Trophoblast cell (in vitro differentiated cells and primary cell): ENCODE results near the gene GATA5.

Experiments used
- DNase-seq, 2 donors: peaks; one replicate each; pipeline ENCODE4 v3.0.0-alpha.2; 2016
- H2AFZ ChIP-seq: 2 replicates; pipeline ENCODE4 v1.6.1; 2013; ENCODE audit warnings: low read length, moderate library complexity, mild to moderate bottlenecking; ENCODE audit not compliant: insufficient read depth, poor library complexity
- H2AK5ac ChIP-seq: 2 replicates; pipeline ENCODE4 v1.6.1; 2013; ENCODE audit warnings: mild to moderate bottlenecking, low read length
- H2BK120ac ChIP-seq: 2 replicates; pipeline ENCODE4 v1.6.1; 2013; ENCODE audit warnings: low read length, mild to moderate bottlenecking, moderate library complexity; ENCODE audit not compliant: insufficient read depth, poor library complexity
- H2BK12ac ChIP-seq: 2 replicates; pipeline ENCODE4 v1.6.1; 2013; ENCODE audit warnings: mild to moderate bottlenecking, low read length, moderate library complexity
- H2BK5ac ChIP-seq: 2 replicates; pipeline ENCODE4 v1.6.1; 2013; ENCODE audit warnings: low read length, low read depth, moderate library complexity, mild to moderate bottlenecking; ENCODE audit not compliant: poor library complexity
- H3K14ac ChIP-seq: 2 replicates; pipeline ENCODE4 v1.6.1; 2013; ENCODE audit warnings: mild to moderate bottlenecking, low read length
- H3K18ac ChIP-seq: 2 replicates; pipeline ENCODE4 v1.6.1; 2013; ENCODE audit warnings: mild to moderate bottlenecking, low read length
- H3K23ac ChIP-seq: 2 replicates; pipeline ENCODE4 v1.6.1; 2013; ENCODE audit warnings: low read length
- H3K27ac ChIP-seq: 2 replicates; pipeline ENCODE4 v1.5.1; 2013; ENCODE audit warnings: low read depth, mild to moderate bottlenecking, inconsistent platforms, low read length, moderate library complexity
- H3K27me3 ChIP-seq: 2 replicates; pipeline ENCODE4 v1.6.1; 2013; ENCODE audit warnings: inconsistent platforms, mild to moderate bottlenecking, low read length, moderate library complexity; ENCODE audit not compliant: insufficient read depth
- H3K36me3 ChIP-seq, 2 experiments: 1 replicate in 1 of 2; 2 replicates in 1 of 2; pipeline ENCODE4 v1.6.1; 2013; ENCODE audit warnings: low read length in 2 of 2, mild to moderate bottlenecking in 2 of 2, moderate library complexity in 1 of 2; ENCODE audit not compliant: insufficient read depth in 2 of 2, control insufficient read depth in 1 of 2
- H3K4ac ChIP-seq: 2 replicates; pipeline ENCODE4 v1.6.1; 2013; ENCODE audit warnings: low read depth, mild to moderate bottlenecking, low read length, moderate library complexity
- H3K4me1 ChIP-seq, 2 experiments: 1 replicate in 1 of 2; 2 replicates in 1 of 2; pipeline ENCODE4 v1.6.1; 2013; ENCODE audit warnings: low read length in 2 of 2, mild to moderate bottlenecking in 2 of 2, moderate library complexity in 1 of 2; ENCODE audit not compliant: insufficient read depth in 2 of 2, control insufficient read depth in 1 of 2
- H3K4me2 ChIP-seq: 2 replicates; pipeline ENCODE4 v1.6.1; 2013; ENCODE audit warnings: inconsistent platforms, mild to moderate bottlenecking, low read length, moderate library complexity
- H3K4me3 ChIP-seq: 2 replicates; pipeline ENCODE4 v1.5.1; 2013; ENCODE audit warnings: mild to moderate bottlenecking, low read depth, low read length, inconsistent platforms
- H3K79me1 ChIP-seq: one replicate; pipeline ENCODE4 v1.6.1; 2013; ENCODE audit warnings: low read length
- H3K79me2 ChIP-seq: 2 replicates; pipeline ENCODE4 v1.6.1; 2013; ENCODE audit warnings: low read length, mild to moderate bottlenecking; ENCODE audit not compliant: control insufficient read depth, insufficient read depth, poor library complexity
- H3K9ac ChIP-seq: 2 replicates; pipeline ENCODE4 v1.6.1; 2013; ENCODE audit warnings: mild to moderate bottlenecking, low read length
- H3K9me3 ChIP-seq: 2 replicates; pipeline ENCODE4 v1.6.1; 2013; ENCODE audit warnings: low read depth, mild to moderate bottlenecking, control low read depth, inconsistent platforms, low read length; ENCODE audit not compliant: insufficient read depth
- H4K12ac ChIP-seq: 2 replicates; pipeline ENCODE4 v1.6.1; 2013; ENCODE audit warnings: low read depth, mild to moderate bottlenecking, low read length, moderate library complexity
- H4K8ac ChIP-seq: 2 replicates; pipeline ENCODE4 v1.6.1; 2013; ENCODE audit warnings: low read depth, mild to moderate bottlenecking, low read length, moderate library complexity
- H4K91ac ChIP-seq: one replicate; pipeline ENCODE4 v1.6.1; 2013; ENCODE audit warnings: low read depth, mild to moderate bottlenecking, low read length, moderate library complexity
- WGBS: extraction: QIAGEN DNeasy Blood & Tissue Kit; methylation state at CpG from one replicate; pipeline ENCODE4 v1.1.7; 2013; ENCODE audit warnings: missing lambda C conversion rate; ENCODE audit not compliant: insufficient read length, insufficient coverage; ENCODE audit errors: extremely low coverage; 5-methylcytosine and 5-hydroxymethylcytosine counted together

Gene GATA5

GRCh38 chr20:62484478-62484877 lies 8.7 kb upstream of the GATA5 start:
- no peak overlapping the region for H4K12ac ChIP-seq
- H3K4me3 ChIP-seq = no peak overlapping the region
- no peaks in the 10 kb centered on the region for H3K79me2 ChIP-seq
- no peak overlapping the region for H3K9ac ChIP-seq
- peaks cover 8% of the 10 kb centered on the region for H3K9me3 ChIP-seq
- no peak overlapping the region for H2BK120ac ChIP-seq
- no peak overlapping the region for H2BK5ac ChIP-seq
- no peak overlapping the region for H3K18ac ChIP-seq
- H3K27me3 ChIP-seq = peaks cover 6% of the 10 kb centered on the region
- no peak overlapping the region for H3K4me2 ChIP-seq
- no peak overlapping the region for H3K27ac ChIP-seq
- no peak overlapping the region for H3K23ac ChIP-seq
- no peak overlapping the region for H4K91ac ChIP-seq
- no peak for DNase-seq
- no peak overlapping the region for H3K4ac ChIP-seq
- no CpG with 5 or more reads among the region's 9 CpGs for WGBS
- H2AK5ac ChIP-seq = no peak overlapping the region
- H3K79me1 ChIP-seq = peaks cover 3% of the 10 kb centered on the region
- H2AFZ ChIP-seq = no peak overlapping the region
- H3K36me3 ChIP-seq = no peaks in the 10 kb centered on the region
- H2BK12ac ChIP-seq = no peak overlapping the region
- H3K4me1 ChIP-seq = peaks cover 12 to 21% of the 10 kb centered on the region in 2 experiments
- no peak overlapping the region for H3K14ac ChIP-seq
- H4K8ac ChIP-seq = no peak overlapping the region

GRCh38 chr20:62483613-62484458 lies 8.0 kb upstream of the GATA5 start:
- no peak overlapping the region for H4K8ac ChIP-seq
- WGBS = no CpG with 5 or more reads among the region's 25 CpGs
- no peak overlapping the region for H3K4me2 ChIP-seq
- H3K4ac ChIP-seq = no peak overlapping the region
- no peak overlapping the region for H4K91ac ChIP-seq
- no peak overlapping the region for H4K12ac ChIP-seq
- no peak overlapping the region for H3K18ac ChIP-seq
- no peak overlapping the region for H3K4me3 ChIP-seq
- H3K4me1 ChIP-seq = peaks cover 12 to 21% of the 10 kb centered on the region in 2 experiments
- peak overlapping the region; percentile 44 for H3K9ac ChIP-seq
- no peak for DNase-seq
- no peak overlapping the region for H2AFZ ChIP-seq
- H2BK12ac ChIP-seq = no peak overlapping the region
- H3K79me1 ChIP-seq = peaks cover 3% of the 10 kb centered on the region
- no peak overlapping the region for H3K27ac ChIP-seq
- no peaks in the 10 kb centered on the region for H3K36me3 ChIP-seq
- no peak overlapping the region for H2BK5ac ChIP-seq
- no peak overlapping the region for H2BK120ac ChIP-seq
- no peaks in the 10 kb centered on the region for H3K79me2 ChIP-seq
- no peak overlapping the region for H3K14ac ChIP-seq
- H3K27me3 ChIP-seq = peaks cover 11% of the 10 kb centered on the region
- peaks cover 8% of the 10 kb centered on the region for H3K9me3 ChIP-seq
- peak overlapping the region; percentile 49 for H3K23ac ChIP-seq
- H2AK5ac ChIP-seq = no peak overlapping the region

DNA sequence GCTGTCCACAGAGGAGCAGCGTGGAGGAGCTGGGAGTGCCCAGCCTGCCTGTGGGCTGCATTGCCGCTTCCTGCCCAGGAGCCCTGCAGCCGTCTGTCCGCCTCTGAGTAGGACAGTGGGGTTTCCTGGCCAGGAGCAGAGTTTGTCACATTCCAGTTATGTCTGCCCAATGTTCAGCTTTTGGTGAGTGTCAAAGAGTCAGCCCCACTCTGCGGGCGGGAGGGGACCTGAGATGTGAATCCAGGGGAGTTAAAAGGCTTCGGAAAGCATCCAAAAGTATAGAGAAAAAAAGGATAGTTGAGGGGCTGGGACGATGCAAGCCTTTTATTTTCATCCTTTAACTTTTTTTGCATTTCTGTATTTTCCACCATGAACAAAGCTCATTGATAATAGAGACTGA lies 7.2 kb upstream of the GATA5 start:
- peaks cover 20% of the 10 kb centered on the region for H3K27me3 ChIP-seq
- H3K4me1 ChIP-seq = peaks cover 12 to 21% of the 10 kb centered on the region in 2 experiments
- H3K14ac ChIP-seq = no peak overlapping the region
- H3K4me3 ChIP-seq = no peak overlapping the region
- no peak overlapping the region for H2BK120ac ChIP-seq
- H2BK12ac ChIP-seq = no peak overlapping the region
- no peak overlapping the region for H3K18ac ChIP-seq
- no peak overlapping the region for H4K91ac ChIP-seq
- H2AFZ ChIP-seq = no peak overlapping the region
- H3K4me2 ChIP-seq = peak overlapping the region; percentile 0
- no peaks in the 10 kb centered on the region for H3K79me2 ChIP-seq
- DNase-seq = no peak
- H4K12ac ChIP-seq = no peak overlapping the region
- WGBS = no CpG with 5 or more reads among the region's 8 CpGs
- H3K4ac ChIP-seq = no peak overlapping the region
- H3K9ac ChIP-seq = no peak overlapping the region
- H4K8ac ChIP-seq = no peak overlapping the region
- no peak overlapping the region for H2AK5ac ChIP-seq
- H3K79me1 ChIP-seq = peaks cover 3% of the 10 kb centered on the region
- H2BK5ac ChIP-seq = no peak overlapping the region
- no peak overlapping the region for H3K23ac ChIP-seq
- H3K9me3 ChIP-seq = peaks cover 8% of the 10 kb centered on the region
- no peak overlapping the region for H3K27ac ChIP-seq
- H3K36me3 ChIP-seq = no peaks in the 10 kb centered on the region

DNA sequence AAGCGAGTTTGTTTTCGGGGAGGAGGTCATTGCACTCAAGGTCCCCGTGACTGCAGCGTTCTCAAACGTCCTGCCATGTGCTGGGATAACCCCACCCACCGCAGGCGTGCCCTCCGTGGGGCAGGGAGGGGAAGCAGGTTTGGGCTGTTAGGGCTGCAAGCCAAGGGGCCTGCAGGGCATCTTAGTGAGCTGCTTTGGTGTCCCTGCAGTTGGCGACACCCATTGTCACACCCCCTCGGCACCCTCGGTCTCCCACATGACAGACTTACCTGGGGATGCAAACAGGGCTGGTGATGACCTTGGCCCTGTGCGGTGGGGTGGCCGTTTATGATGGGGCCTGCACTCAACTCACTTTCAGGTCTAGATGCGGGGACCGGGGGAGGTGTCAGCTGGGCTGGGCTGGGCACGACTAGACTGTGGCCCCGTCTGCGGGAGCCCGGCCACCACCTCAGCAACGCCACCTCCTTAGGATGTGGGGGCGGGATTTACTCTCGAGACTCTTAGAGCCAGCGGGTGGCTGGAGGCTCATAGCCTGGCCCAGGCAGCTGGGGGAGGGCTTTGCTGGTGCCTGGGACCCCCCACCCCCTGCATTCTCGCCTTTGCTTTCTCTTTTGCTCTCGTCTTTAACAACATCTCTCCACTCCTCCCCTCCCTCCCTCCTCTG lies 6.5 kb upstream of the GATA5 start:
- H3K36me3 ChIP-seq = peaks cover 0 to 2% of the 10 kb centered on the region in 2 experiments
- H3K79me1 ChIP-seq = peaks cover 3% of the 10 kb centered on the region
- H3K9me3 ChIP-seq = peaks cover 8% of the 10 kb centered on the region
- H3K9ac ChIP-seq = no peak overlapping the region
- H2AK5ac ChIP-seq = no peak overlapping the region
- H3K14ac ChIP-seq = no peak overlapping the region
- no peak overlapping the region for H4K8ac ChIP-seq
- H2BK12ac ChIP-seq = no peak overlapping the region
- no peak overlapping the region for H3K4ac ChIP-seq
- no peak overlapping the region for H3K27ac ChIP-seq
- no peaks in the 10 kb centered on the region for H3K79me2 ChIP-seq
- H4K12ac ChIP-seq = no peak overlapping the region
- H3K27me3 ChIP-seq = peaks cover 27% of the 10 kb centered on the region
- H3K23ac ChIP-seq = no peak overlapping the region
- H3K4me3 ChIP-seq = no peak overlapping the region
- DNase-seq = no peak
- H2BK5ac ChIP-seq = no peak overlapping the region
- no peak overlapping the region for H3K18ac ChIP-seq
- no peak overlapping the region for H2BK120ac ChIP-seq
- no CpG with 5 or more reads among the region's 25 CpGs for WGBS
- peak overlapping the region; percentile 0 for H3K4me2 ChIP-seq
- no peak overlapping the region for H2AFZ ChIP-seq
- H3K4me1 ChIP-seq = peaks cover 12 to 21% of the 10 kb centered on the region in 2 experiments
- no peak overlapping the region for H4K91ac ChIP-seq
